ENCODE measurements around the gene SMC1B. TPM values are rescaled to one million over a fixed set of nuclear protein-coding genes. Genes with fewer than 3 reads are reported as not detected.

Gene SMC1B
- total and polyA plus RNA-seq, 2 of the 8 experiments (the other 6 are each of a cell fraction or from before 2014, with no cell fraction given): 0.02 TPM; not detected in 1

DNA sequence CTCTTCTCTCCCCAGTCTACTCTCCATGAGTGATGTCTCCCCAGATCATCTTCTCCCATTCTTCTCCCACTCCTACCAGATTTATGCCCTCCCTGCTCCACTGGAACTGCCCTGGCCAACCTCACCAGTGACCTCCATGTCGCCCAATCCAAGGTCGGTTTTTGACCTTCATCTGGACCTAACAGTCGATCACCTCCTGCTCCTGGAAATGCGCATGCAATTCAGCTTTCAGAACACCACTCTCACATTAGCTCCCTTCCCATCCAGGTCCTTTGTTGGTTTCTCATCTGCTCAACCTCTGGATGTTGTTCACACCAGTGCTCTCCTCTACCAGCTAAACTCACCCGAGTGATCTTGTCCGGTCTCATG lies 5.4 kb upstream of the SMC1B start:
- no peaks in the 10 kb centered on the region for H3K9me3 ChIP-seq (ENCODE audit: insufficient read depth in 2 of 2, low read depth in 1 of 2, low read length in 1 of 2)
- H4K8ac ChIP-seq (ENCODE audit: extremely low read depth, insufficient read depth, low read length): no peak overlapping the region
- POLR2A ChIA-PET (ENCODE audit: partially characterized antibody): no interaction called here
- H3K4me3 ChIP-seq (ENCODE audit: extremely low read depth in 1 of 4, insufficient read depth in 2 of 4, low read depth in 3 of 4, low read length in 4 of 4): no peak overlapping the region
- no peak overlapping the region for H2BK5ac ChIP-seq (ENCODE audit: low read depth, low read length)
- no peak overlapping the region for H2BK120ac ChIP-seq (replicated peaks; ENCODE audit: low read depth, low read length)
- FAIRE-seq: no peak
- no peaks in the 10 kb centered on the region; a peak in 1 of 8 replicates for H3K36me3 ChIP-seq (ENCODE audit: control insufficient read depth in 2 of 4, insufficient read depth in 4 of 4, low read length in 3 of 4)
- no peak overlapping the region for H3K9ac ChIP-seq (replicated peaks in 1 of 4; ENCODE audit: extremely low read depth in 1 of 4, low read depth in 3 of 4, low read length in 3 of 4)
- H4K91ac ChIP-seq (replicated peaks; ENCODE audit: insufficient read length, low read length): no peak overlapping the region
- H3K14ac ChIP-seq (ENCODE audit: insufficient read length): no peak overlapping the region
- TF ChIP-seq SIRT6 (IDR thresholded peaks at IDR 0.05; ENCODE audit: low read length) (no peak), ATF2 (IDR thresholded peaks at IDR 0.05; ENCODE audit: low read length) (no peak), SIX5 (IDR thresholded peaks at IDR 0.05; ENCODE audit: low read depth, low read length) (no peak), SP2 (IDR thresholded peaks at IDR 0.05; ENCODE audit: low read length) (no peak), KDM5A (IDR thresholded peaks at IDR 0.05; ENCODE audit: low read length) (no peak), BRCA1 (IDR thresholded peaks at IDR 0.05; ENCODE audit: low read depth, low read length) (no peak), SP4 (IDR thresholded peaks at IDR 0.05; ENCODE audit: low read length) (no peak)
- CTCF ChIA-PET (ENCODE audit: partially characterized antibody): interaction anchor here (0.9 to 3.0 kb wide), 5 partner anchors 15 to 210 kb away, joined by 3 to 8 read pairs (median 3); no protein-coding TSS in a partner anchor
- H3K23ac ChIP-seq (ENCODE audit: insufficient read length): no peak overlapping the region
- H2BK20ac ChIP-seq (ENCODE audit: low read length): no peak overlapping the region
- H3K4ac ChIP-seq (replicated peaks; ENCODE audit: insufficient read length, low read depth, low read length): no peak overlapping the region
- no peak overlapping the region for H4K5ac ChIP-seq (ENCODE audit: insufficient read length, low read depth, low read length)
- no peak overlapping the region for H2BK12ac ChIP-seq (ENCODE audit: low read depth, low read length)
- H3K27me3 ChIP-seq (replicated peaks in 1 of 4; ENCODE audit: control insufficient read depth in 3 of 4, extremely low read depth in 1 of 4, insufficient read depth in 3 of 4, low read length in 3 of 4): peaks cover 1 to 11% (median 6%) of the 10 kb centered on the region in 4 experiments
- peaks cover 2% of the 10 kb centered on the region; the same call in 1 of the 2 replicates for H3K23me2 ChIP-seq (ENCODE audit: low read depth, low read length)
- 90% methylated on average over 6 of the region's 6 CpGs; no CpG with 5 or more reads in 1 of the 2 experiments for WGBS, 2 experiments (ENCODE audit: extremely low coverage in 1 of 2, insufficient coverage in 1 of 2, insufficient read length in 1 of 2, insufficient replicate concordance in 2 of 2, low coverage in 1 of 2, low lambda C conversion rate in 2 of 2, missing lambda C conversion rate in 1 of 2)
- no peak overlapping the region for H3K4me2 ChIP-seq (ENCODE audit: insufficient read depth in 1 of 2, low read depth in 2 of 2, low read length in 2 of 2)
- no peak overlapping the region for H2AFZ ChIP-seq (ENCODE audit: low read length)
- no peak overlapping the region for H3K18ac ChIP-seq (ENCODE audit: extremely low read depth, low read length)
- peaks cover 0 to 3% (median 2%) of the 10 kb centered on the region in 4 experiments; a peak in 2 of 7 replicates for H3K4me1 ChIP-seq (replicated peaks in 1 of 4; ENCODE audit: control insufficient read depth in 3 of 4, insufficient read depth in 4 of 4, low read length in 3 of 4)
- no peak for DNase-seq (ENCODE audit: low read depth in 1 of 2, low spot score in 2 of 2)
- H3K79me2 ChIP-seq (ENCODE audit: control insufficient read depth in 1 of 2, insufficient read depth in 2 of 2, low read length in 2 of 2): no peaks in the 10 kb centered on the region
- no peaks in the 10 kb centered on the region for H4K20me1 ChIP-seq (replicated peaks in 1 of 2; ENCODE audit: control insufficient read depth in 1 of 2, insufficient read depth in 2 of 2, low read length in 2 of 2)
- H2AK5ac ChIP-seq (ENCODE audit: low read depth, low read length): no peak overlapping the region
- no peak overlapping the region for H3K27ac ChIP-seq (ENCODE audit: low read depth, low read length)
- H3K79me1 ChIP-seq (ENCODE audit: low read depth, low read length): no peaks in the 10 kb centered on the region
- H2BK15ac ChIP-seq (ENCODE audit: low read length): no peak overlapping the region
- no peak overlapping the region for H3K56ac ChIP-seq (replicated peaks; ENCODE audit: insufficient read length, low read depth, low read length)
